ENCODE measurements around the gene BORCS6. TPM values are rescaled to one million over a fixed set of nuclear protein-coding genes. Genes with fewer than 3 reads are reported as not detected.

The BORCS6 gene
- total RNA-seq, 1 experiment from 2014 or later, result 6.4 TPM

- no peak overlapping the region for H3K4me3 ChIP-seq
- POLR2A ChIA-PET (ENCODE audit: unreplicated experiment), result interaction anchor here (0.6 kb wide), 1 partner anchor 18 kb away, joined by 4 read pairs; no protein-coding TSS in a partner anchor
- H2AFZ ChIP-seq, result no peak overlapping the region
- no peaks in the 10 kb centered on the region for H4K20me1 ChIP-seq (ENCODE audit: insufficient read depth)
- H3K9me3 ChIP-seq (ENCODE audit: insufficient read depth, low read depth), result no peaks in the 10 kb centered on the region
- H3K79me2 ChIP-seq (ENCODE audit: low read depth), result no peaks in the 10 kb centered on the region
- BruUV-seq (replicated peaks), result no TSS peak
- H3K4me1 ChIP-seq (replicated peaks; ENCODE audit: insufficient read depth), result peaks cover 8% of the 10 kb centered on the region; the same call in 1 of the 2 replicates
- CTCF ChIA-PET, result no interaction called here
- H3K36me3 ChIP-seq (ENCODE audit: low read depth), result no peaks in the 10 kb centered on the region
- H3F3A ChIP-seq (ENCODE audit: insufficient read depth, low read depth), result peaks cover 13% of the 10 kb centered on the region; the same call in 1 of the 2 replicates
- no peaks in the 10 kb centered on the region for H3K9me2 ChIP-seq (ENCODE audit: insufficient read depth)
- DNase-seq, result no peak
- no peaks in the 10 kb centered on the region for H3K27me3 ChIP-seq (ENCODE audit: insufficient read depth, low read depth)
- TF ChIP-seq EZH2 (IDR thresholded peaks at IDR 0.05; ENCODE audit: low read depth) (no peak), CTCF (conservative IDR thresholded peaks at IDR 0.05) (no peak)
- intact Hi-C loops (cut with micrococcal nuclease; ENCODE audit: unreplicated experiment), result no loop called here
- H3K4me2 ChIP-seq, result no peak overlapping the region
- H3K27ac ChIP-seq, result no peak overlapping the region
These were observed 22.5 kb downstream of the BORCS6 start for GRCh38 chr17:8167526-8167925.

DNA sequence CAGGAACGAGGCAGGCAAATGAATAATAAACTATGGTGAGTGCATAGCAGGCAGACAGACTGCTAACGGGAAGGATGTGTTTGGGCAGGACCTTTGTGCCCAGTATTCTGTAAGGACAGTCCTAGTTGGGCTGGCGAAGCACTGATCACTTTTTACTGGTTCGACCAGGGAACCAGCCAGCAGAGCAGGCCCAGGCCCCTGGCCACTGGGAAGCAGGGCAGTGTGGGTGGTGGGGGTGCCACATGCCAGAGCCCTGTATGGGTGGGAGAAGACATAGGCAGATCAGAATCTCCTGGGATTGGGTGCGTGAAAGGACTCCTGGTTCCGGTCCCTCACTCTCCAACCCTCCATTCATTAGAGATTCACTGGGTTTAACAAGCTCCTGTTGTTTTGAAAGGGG, 23.2 kb downstream of the BORCS6 start:
- Histone ChIP-seq H3K9me3 (ENCODE audit: insufficient read depth, low read depth) (no peaks in the 10 kb centered on the region), H4K20me1 (ENCODE audit: insufficient read depth) (no peaks in the 10 kb centered on the region), H3K4me1 (replicated peaks; ENCODE audit: insufficient read depth) (peaks cover 8% of the 10 kb centered on the region; the same call in 1 of the 2 replicates), H3K4me3 (no peak overlapping the region), H3K4me2 (no peak overlapping the region), H3K9me2 (ENCODE audit: insufficient read depth) (no peaks in the 10 kb centered on the region), H3F3A (ENCODE audit: insufficient read depth, low read depth) (peaks cover 9% of the 10 kb centered on the region; the same call in 1 of the 2 replicates), H3K79me2 (ENCODE audit: low read depth) (peaks cover 7% of the 10 kb centered on the region; the same call in 1 of the 2 replicates), H3K27ac (no peak overlapping the region; the same call in 1 of the 2 replicates), H3K36me3 (ENCODE audit: low read depth) (no peaks in the 10 kb centered on the region), H2AFZ (no peak overlapping the region), H3K27me3 (ENCODE audit: insufficient read depth, low read depth) (no peaks in the 10 kb centered on the region)
- CTCF ChIA-PET, result no interaction called here
- DNase-seq, result no peak
- intact Hi-C loops (cut with micrococcal nuclease; ENCODE audit: unreplicated experiment), result no loop called here
- POLR2A ChIA-PET (ENCODE audit: unreplicated experiment), result no interaction called here
- BruUV-seq (replicated peaks), result no TSS peak
- no peak for TF ChIP-seq EZH2 (IDR thresholded peaks at IDR 0.05; ENCODE audit: low read depth)
- TF ChIP-seq CTCF (conservative IDR thresholded peaks at IDR 0.05), result no peak

- Histone ChIP-seq H3K36me3 (ENCODE audit: low read depth) (no peaks in the 10 kb centered on the region), H3K9me2 (ENCODE audit: insufficient read depth) (no peaks in the 10 kb centered on the region), H3K79me2 (ENCODE audit: low read depth) (peaks cover 10% of the 10 kb centered on the region; the same call in 1 of the 2 replicates), H3K27ac (no peak overlapping the region), H4K20me1 (ENCODE audit: insufficient read depth) (no peaks in the 10 kb centered on the region), H3K27me3 (ENCODE audit: insufficient read depth, low read depth) (no peaks in the 10 kb centered on the region), H3K4me2 (no peak overlapping the region), H3K4me3 (no peak overlapping the region), H3K9me3 (ENCODE audit: insufficient read depth, low read depth) (no peaks in the 10 kb centered on the region), H3K4me1 (replicated peaks; ENCODE audit: insufficient read depth) (peaks cover 8% of the 10 kb centered on the region; the same call in 1 of the 2 replicates), H2AFZ (no peak overlapping the region), H3F3A (ENCODE audit: insufficient read depth, low read depth) (peaks cover 9% of the 10 kb centered on the region; the same call in 1 of the 2 replicates)
- intact Hi-C loops (cut with micrococcal nuclease; ENCODE audit: unreplicated experiment), result loop anchor here (1.0 kb wide), 1 partner anchor 9 kb away; no protein-coding TSS in a partner anchor
- ChIA-PET CTCF (interaction anchor here (0.6 kb wide), 1 partner anchor 575 kb away, joined by 8 read pairs; no protein-coding TSS in a partner anchor), POLR2A (ENCODE audit: unreplicated experiment) (interaction anchor here (1.3 kb wide), 1 partner anchor 8 kb away, joined by 21 read pairs; no protein-coding TSS in a partner anchor)
- DNase-seq, result no peak
- no peak for TF ChIP-seq CTCF (conservative IDR thresholded peaks at IDR 0.05)
- TF ChIP-seq EZH2 (IDR thresholded peaks at IDR 0.05; ENCODE audit: low read depth), result no peak
- BruUV-seq (replicated peaks), result no TSS peak
These were observed 25.2 kb downstream of the BORCS6 start for GRCh38 chr17:8164815-8165131.

Data from PC-9 (cell line).